ENCODE measurements around the gene LEPROT.

DNA sequence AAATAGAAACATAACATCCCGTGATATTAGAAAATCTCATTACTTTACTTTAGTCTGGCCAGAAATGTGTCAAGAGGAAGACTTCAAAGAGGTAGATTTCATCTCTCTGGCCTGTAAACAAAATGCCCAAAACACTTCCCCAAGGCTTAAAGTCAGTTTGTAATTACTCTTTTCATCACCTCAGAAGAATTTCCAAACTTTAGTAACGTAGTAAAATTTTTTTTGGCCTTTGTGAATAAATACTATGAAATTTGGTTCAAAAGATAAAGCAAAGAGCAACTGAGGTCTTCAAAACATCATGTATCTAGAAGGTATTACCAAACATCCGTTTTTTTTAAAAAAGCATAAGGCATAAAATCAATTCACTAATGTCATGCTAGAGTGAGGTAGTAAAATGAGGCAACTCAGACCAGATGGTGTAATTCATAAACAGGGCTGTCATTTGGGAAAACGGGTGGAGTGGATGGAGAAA is 51.4 kb downstream of the LEPROT start:
- TF ChIP-seq POLR2AphosphoS5 (IDR thresholded peaks at IDR 0.05) = no peak
- no peak for TF ChIP-seq POLR2A (IDR thresholded peaks at IDR 0.05)

Measured in stomach (tissue), 4 donors.